ENCODE measurements around the gene SLCO1B1. TPM values are rescaled to one million over a fixed set of nuclear protein-coding genes. Genes with fewer than 3 reads are reported as not detected.

The SLCO1B1 gene
- total RNA-seq, 1 experiment from 2014 or later, result not detected

DNA sequence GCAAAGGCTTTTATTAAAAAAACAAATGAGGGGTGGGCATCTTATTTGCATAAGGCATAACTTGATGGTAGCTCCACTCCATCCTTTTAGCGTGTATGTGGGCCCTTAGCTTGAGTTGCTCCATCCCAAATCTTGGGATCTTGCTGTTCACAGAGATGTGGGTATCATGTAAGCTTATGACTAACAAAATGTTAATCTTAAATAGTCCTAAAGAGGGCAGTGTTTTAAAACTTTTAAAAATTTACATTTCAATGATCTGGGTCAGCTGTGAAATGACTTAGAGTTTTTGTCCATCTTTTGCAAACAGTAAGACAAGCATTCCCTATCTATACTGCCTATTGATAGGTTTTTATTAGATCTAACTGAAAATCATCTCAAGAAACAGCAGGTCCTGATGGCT is 117.7 kb downstream of the SLCO1B1 start:
- POLR2A ChIA-PET, result no interaction called here
- no peaks in the 10 kb centered on the region for H3K36me3 ChIP-seq (ENCODE audit: control insufficient read depth, insufficient read depth, low read length)
- no peak for DNase-seq (ENCODE audit: low read depth, low spot score)
- no peak overlapping the region for H3K4me3 ChIP-seq (ENCODE audit: low read depth in 2 of 2, low read length in 2 of 2)
- H3K27ac ChIP-seq (ENCODE audit: low read length), result no peak overlapping the region
- in situ Hi-C loops (cut with HindIII; ENCODE audit: low pct_unique_long_range_greater_than_20kb, low sequenced_read_pairs) (no loop called here), intact Hi-C loops (cut with micrococcal nuclease; ENCODE audit: unreplicated experiment) (loop anchor here (5.0 kb wide), 1 partner anchor 434 kb away; no protein-coding TSS in a partner anchor)
- BruUV-seq (replicated peaks), result no TSS peak
- no peaks in the 10 kb centered on the region for H3K4me1 ChIP-seq (ENCODE audit: control insufficient read depth, insufficient read depth, low read length)
- CTCF ChIA-PET, result no interaction called here
- TF ChIP-seq TCF7L2 (IDR thresholded peaks at IDR 0.05; ENCODE audit: low read depth, low read length) (no peak), SIN3A (IDR thresholded peaks at IDR 0.05; ENCODE audit: borderline replicate concordance, insufficient read depth, low read depth, low read length) (no peak), POLR2AphosphoS5 (IDR thresholded peaks at IDR 0.05; ENCODE audit: low read depth, low read length) (no peak)
- TF ChIP-seq, protein P1, sequence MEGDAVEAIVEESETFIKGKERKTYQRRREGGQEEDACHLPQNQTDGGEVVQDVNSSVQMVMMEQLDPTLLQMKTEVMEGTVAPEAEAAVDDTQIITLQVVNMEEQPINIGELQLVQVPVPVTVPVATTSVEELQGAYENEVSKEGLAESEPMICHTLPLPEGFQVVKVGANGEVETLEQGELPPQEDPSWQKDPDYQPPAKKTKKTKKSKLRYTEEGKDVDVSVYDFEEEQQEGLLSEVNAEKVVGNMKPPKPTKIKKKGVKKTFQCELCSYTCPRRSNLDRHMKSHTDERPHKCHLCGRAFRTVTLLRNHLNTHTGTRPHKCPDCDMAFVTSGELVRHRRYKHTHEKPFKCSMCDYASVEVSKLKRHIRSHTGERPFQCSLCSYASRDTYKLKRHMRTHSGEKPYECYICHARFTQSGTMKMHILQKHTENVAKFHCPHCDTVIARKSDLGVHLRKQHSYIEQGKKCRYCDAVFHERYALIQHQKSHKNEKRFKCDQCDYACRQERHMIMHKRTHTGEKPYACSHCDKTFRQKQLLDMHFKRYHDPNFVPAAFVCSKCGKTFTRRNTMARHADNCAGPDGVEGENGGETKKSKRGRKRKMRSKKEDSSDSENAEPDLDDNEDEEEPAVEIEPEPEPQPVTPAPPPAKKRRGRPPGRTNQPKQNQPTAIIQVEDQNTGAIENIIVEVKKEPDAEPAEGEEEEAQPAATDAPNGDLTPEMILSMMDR (IDR thresholded peaks at IDR 0.05), result no peak
- TF ChIP-seq, protein P2, sequence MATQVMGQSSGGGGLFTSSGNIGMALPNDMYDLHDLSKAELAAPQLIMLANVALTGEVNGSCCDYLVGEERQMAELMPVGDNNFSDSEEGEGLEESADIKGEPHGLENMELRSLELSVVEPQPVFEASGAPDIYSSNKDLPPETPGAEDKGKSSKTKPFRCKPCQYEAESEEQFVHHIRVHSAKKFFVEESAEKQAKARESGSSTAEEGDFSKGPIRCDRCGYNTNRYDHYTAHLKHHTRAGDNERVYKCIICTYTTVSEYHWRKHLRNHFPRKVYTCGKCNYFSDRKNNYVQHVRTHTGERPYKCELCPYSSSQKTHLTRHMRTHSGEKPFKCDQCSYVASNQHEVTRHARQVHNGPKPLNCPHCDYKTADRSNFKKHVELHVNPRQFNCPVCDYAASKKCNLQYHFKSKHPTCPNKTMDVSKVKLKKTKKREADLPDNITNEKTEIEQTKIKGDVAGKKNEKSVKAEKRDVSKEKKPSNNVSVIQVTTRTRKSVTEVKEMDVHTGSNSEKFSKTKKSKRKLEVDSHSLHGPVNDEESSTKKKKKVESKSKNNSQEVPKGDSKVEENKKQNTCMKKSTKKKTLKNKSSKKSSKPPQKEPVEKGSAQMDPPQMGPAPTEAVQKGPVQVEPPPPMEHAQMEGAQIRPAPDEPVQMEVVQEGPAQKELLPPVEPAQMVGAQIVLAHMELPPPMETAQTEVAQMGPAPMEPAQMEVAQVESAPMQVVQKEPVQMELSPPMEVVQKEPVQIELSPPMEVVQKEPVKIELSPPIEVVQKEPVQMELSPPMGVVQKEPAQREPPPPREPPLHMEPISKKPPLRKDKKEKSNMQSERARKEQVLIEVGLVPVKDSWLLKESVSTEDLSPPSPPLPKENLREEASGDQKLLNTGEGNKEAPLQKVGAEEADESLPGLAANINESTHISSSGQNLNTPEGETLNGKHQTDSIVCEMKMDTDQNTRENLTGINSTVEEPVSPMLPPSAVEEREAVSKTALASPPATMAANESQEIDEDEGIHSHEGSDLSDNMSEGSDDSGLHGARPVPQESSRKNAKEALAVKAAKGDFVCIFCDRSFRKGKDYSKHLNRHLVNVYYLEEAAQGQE (IDR thresholded peaks at IDR 0.05; ENCODE audit: insufficient read depth in 1 of 2, low read depth in 2 of 2, low read length in 1 of 2), result no peak
- no peaks in the 10 kb centered on the region for H3K9me3 ChIP-seq (ENCODE audit: control insufficient read depth, insufficient read depth, low read depth, low read length)
- no peak for ATAC-seq
- no peaks in the 10 kb centered on the region for H3K27me3 ChIP-seq (ENCODE audit: control insufficient read depth, insufficient read depth, low read length)

GRCh38 chr12:21252070-21252469 is 121.1 kb downstream of the SLCO1B1 start:
- CTCF ChIA-PET, result no interaction called here
- H3K27ac ChIP-seq (ENCODE audit: low read length), result no peak overlapping the region
- intact Hi-C loops (cut with micrococcal nuclease; ENCODE audit: unreplicated experiment), result no loop called here

More at GRCh38 chr12:21252070-21252469, 121.1 kb downstream of the SLCO1B1 start:
- in situ Hi-C loops (cut with HindIII; ENCODE audit: low pct_unique_long_range_greater_than_20kb, low sequenced_read_pairs), result no loop called here
- ATAC-seq (no peak), DNase-seq (ENCODE audit: low read depth, low spot score) (no peak)
- H3K4me3 ChIP-seq (ENCODE audit: low read depth in 2 of 2, low read length in 2 of 2), result no peak overlapping the region
- H3K9me3 ChIP-seq (ENCODE audit: control insufficient read depth, insufficient read depth, low read depth, low read length), result no peaks in the 10 kb centered on the region
- H3K27me3 ChIP-seq (ENCODE audit: control insufficient read depth, insufficient read depth, low read length), result no peaks in the 10 kb centered on the region
- POLR2A ChIA-PET, result no interaction called here
- H3K36me3 ChIP-seq (ENCODE audit: control insufficient read depth, insufficient read depth, low read length), result no peaks in the 10 kb centered on the region
- no peaks in the 10 kb centered on the region for H3K4me1 ChIP-seq (ENCODE audit: control insufficient read depth, insufficient read depth, low read length)
- no peak for TF ChIP-seq POLR2AphosphoS5 (IDR thresholded peaks at IDR 0.05; ENCODE audit: low read depth, low read length)
- TF ChIP-seq, protein P2 (IDR thresholded peaks at IDR 0.05; ENCODE audit: insufficient read depth in 1 of 2, low read depth in 2 of 2, low read length in 1 of 2), result no peak
- no peak for TF ChIP-seq SIN3A (IDR thresholded peaks at IDR 0.05; ENCODE audit: borderline replicate concordance, insufficient read depth, low read depth, low read length)
- TF ChIP-seq, protein P1 (IDR thresholded peaks at IDR 0.05), result no peak
- BruUV-seq (replicated peaks), result no TSS peak
